ENCODE results near the gene ITPR2.
"Not testable (repeated sequence)": the region's sequence is repeated elsewhere in the genome, so short reads cannot be mapped to it uniquely, and the experiment has no call there.

The ITPR2 gene

GRCh38 chr12:26651566-26652188 is 181.3 kb downstream of the ITPR2 start:
- H3K27me3 ChIP-seq: no peaks in the 10 kb centered on the region
- H3K27ac ChIP-seq: no peak overlapping the region

GRCh38 chr12:26651036-26651435 is 182.0 kb downstream of the ITPR2 start:
- no peak for TF ChIP-seq Cebpa-rat (IDR thresholded peaks at IDR 0.05)
- no peak overlapping the region for H3K9ac ChIP-seq
- H3K27me3 ChIP-seq: no peaks in the 10 kb centered on the region
- no peak overlapping the region for H3K27ac ChIP-seq
- H3K4me1 ChIP-seq: no peaks in the 10 kb centered on the region
- H3K9me3 ChIP-seq (replicated peaks in 1 of 11): no peaks in the 10 kb centered on the region
- H3K4me2 ChIP-seq: no peak overlapping the region
- H3K36me3 ChIP-seq: peaks cover 5 to 79% (median 15%) of the 10 kb centered on the region in 11 experiments; a peak in 17 of 22 replicates
- no peaks in the 10 kb centered on the region for H4K20me1 ChIP-seq
- H3K4me3 ChIP-seq: no peak overlapping the region

More at GRCh38 chr12:26651566-26652188, 181.3 kb downstream of the ITPR2 start:
- no peaks in the 10 kb centered on the region for H4K20me1 ChIP-seq
- no peak for TF ChIP-seq Cebpa-rat (IDR thresholded peaks at IDR 0.05)
- H3K4me2 ChIP-seq: no peak overlapping the region
- no peaks in the 10 kb centered on the region for H3K9me3 ChIP-seq (replicated peaks in 1 of 11)
- no peak overlapping the region for H3K4me3 ChIP-seq
- H3K9ac ChIP-seq: no peak overlapping the region
- peaks cover 10 to 86% (median 20%) of the 10 kb centered on the region in 11 experiments; a peak in 18 of 22 replicates for H3K36me3 ChIP-seq
- H3K4me1 ChIP-seq: no peaks in the 10 kb centered on the region

- Histone ChIP-seq H3K4me3 (no peak overlapping the region), H3K9ac (no peak overlapping the region), H4K20me1 (no peaks in the 10 kb centered on the region), H3K27me3 (no peaks in the 10 kb centered on the region), H3K9me3 (replicated peaks in 1 of 11) (no peaks in the 10 kb centered on the region), H3K27ac (no peak overlapping the region), H3K4me2 (no peak overlapping the region), H3K36me3 (peaks cover 0 to 73% (median 6%) of the 10 kb centered on the region in 11 experiments; a peak in 10 of 22 replicates), H3K4me1 (no peaks in the 10 kb centered on the region)
- TF ChIP-seq Cebpa-rat (IDR thresholded peaks at IDR 0.05): no peak
These were observed 184.0 kb downstream of the ITPR2 start for GRCh38 chr12:26648999-26649398.

- no peaks in the 10 kb centered on the region for H3K27me3 ChIP-seq
- H3K9me3 ChIP-seq (replicated peaks in 1 of 11): no peaks in the 10 kb centered on the region
- H3K27ac ChIP-seq: no peak overlapping the region
- no peak overlapping the region for H3K4me3 ChIP-seq
- no peaks in the 10 kb centered on the region for H4K20me1 ChIP-seq
- no peaks in the 10 kb centered on the region for H3K4me1 ChIP-seq
- peaks cover 0 to 70% (median 3%) of the 10 kb centered on the region in 11 experiments; a peak in 10 of 22 replicates for H3K36me3 ChIP-seq
- no peak overlapping the region for H3K4me2 ChIP-seq
- H3K9ac ChIP-seq: no peak overlapping the region
- TF ChIP-seq Cebpa-rat (IDR thresholded peaks at IDR 0.05): no peak
These were observed 184.4 kb downstream of the ITPR2 start for GRCh38 chr12:26648584-26648983.

GRCh38 chr12:26648066-26648465 is 184.9 kb downstream of the ITPR2 start:
- Histone ChIP-seq H3K9me3 (replicated peaks in 1 of 11) (no peaks in the 10 kb centered on the region), H3K36me3 (peaks cover 0 to 65% (median 0%) of the 10 kb centered on the region in 11 experiments; a peak in 9 of 22 replicates), H4K20me1 (no peaks in the 10 kb centered on the region), H3K4me1 (no peaks in the 10 kb centered on the region), H3K4me2 (no peak overlapping the region), H3K4me3 (no peak overlapping the region), H3K27me3 (no peaks in the 10 kb centered on the region), H3K9ac (no peak overlapping the region), H3K27ac (no peak overlapping the region)
- no peak for TF ChIP-seq Cebpa-rat (IDR thresholded peaks at IDR 0.05)

GRCh38 chr12:26647088-26647487 is 185.9 kb downstream of the ITPR2 start:
- H3K36me3 ChIP-seq: peaks cover 0 to 58% (median 0%) of the 10 kb centered on the region in 11 experiments; a peak in 8 of 22 replicates
- no peaks in the 10 kb centered on the region for H3K4me1 ChIP-seq
- H3K27me3 ChIP-seq: no peaks in the 10 kb centered on the region
- H4K20me1 ChIP-seq: no peaks in the 10 kb centered on the region
- no peak overlapping the region for H3K4me2 ChIP-seq
- TF ChIP-seq Cebpa-rat (IDR thresholded peaks at IDR 0.05): no peak
- H3K27ac ChIP-seq: no peak overlapping the region
- no peak overlapping the region for H3K9ac ChIP-seq
- no peaks in the 10 kb centered on the region for H3K9me3 ChIP-seq (replicated peaks in 1 of 11)
- H3K4me3 ChIP-seq: no peak overlapping the region

- peaks cover 0 to 59% (median 0%) of the 10 kb centered on the region in 11 experiments; a peak in 7 of 22 replicates for H3K36me3 ChIP-seq
- H3K4me1 ChIP-seq: no peaks in the 10 kb centered on the region
- H3K27ac ChIP-seq: no peak overlapping the region
- no peaks in the 10 kb centered on the region for H3K9me3 ChIP-seq (replicated peaks in 1 of 11)
- H3K4me3 ChIP-seq: no peak overlapping the region
- no peak for TF ChIP-seq Cebpa-rat (IDR thresholded peaks at IDR 0.05)
- no peak overlapping the region for H3K4me2 ChIP-seq
- no peak overlapping the region for H3K9ac ChIP-seq
- no peaks in the 10 kb centered on the region for H4K20me1 ChIP-seq
- H3K27me3 ChIP-seq: no peaks in the 10 kb centered on the region
These were observed 186.4 kb downstream of the ITPR2 start for GRCh38 chr12:26646571-26646970.

GRCh38 chr12:26644376-26644775 is 188.6 kb downstream of the ITPR2 start:
- not testable (repeated sequence) for H3K4me2 ChIP-seq; H3K4me3 ChIP-seq; H3K27ac ChIP-seq; H3K9ac ChIP-seq; H4K20me1 ChIP-seq; H3K4me1 ChIP-seq; H3K9me3 ChIP-seq (replicated peaks in 1 of 11); H3K27me3 ChIP-seq
- H3K36me3 ChIP-seq: peaks cover 0 to 53% (median 0%) of the 10 kb centered on the region in 11 experiments; a peak in 5 of 22 replicates

- H3K9me3 ChIP-seq (replicated peaks in 1 of 11): no peaks in the 10 kb centered on the region
- no peak overlapping the region for H3K9ac ChIP-seq
- TF ChIP-seq Cebpa-rat (IDR thresholded peaks at IDR 0.05): no peak
- no peaks in the 10 kb centered on the region for H3K27me3 ChIP-seq
- no peak overlapping the region for H3K4me3 ChIP-seq
- no peak overlapping the region for H3K4me2 ChIP-seq
- H3K36me3 ChIP-seq: peaks cover 0 to 55% (median 0%) of the 10 kb centered on the region in 11 experiments; a peak in 5 of 22 replicates
- no peaks in the 10 kb centered on the region for H3K4me1 ChIP-seq
- no peak overlapping the region for H3K27ac ChIP-seq
- no peaks in the 10 kb centered on the region for H4K20me1 ChIP-seq
These were observed 189.3 kb downstream of the ITPR2 start for GRCh38 chr12:26643532-26644315.
